GM18508 (cell line): Measurements from ENCODE around the gene TMEM273.

ENCODE experiments used
- ATAC-seq: cut with Tn5 transposase; IDR thresholded peaks from one replicate; pipeline ENCODE4 v1.9.1; 2021; ENCODE audit warnings: moderate number of reproducible peaks; ENCODE audit not compliant: insufficient read depth, unreplicated experiment

TMEM273 gene

DNA sequence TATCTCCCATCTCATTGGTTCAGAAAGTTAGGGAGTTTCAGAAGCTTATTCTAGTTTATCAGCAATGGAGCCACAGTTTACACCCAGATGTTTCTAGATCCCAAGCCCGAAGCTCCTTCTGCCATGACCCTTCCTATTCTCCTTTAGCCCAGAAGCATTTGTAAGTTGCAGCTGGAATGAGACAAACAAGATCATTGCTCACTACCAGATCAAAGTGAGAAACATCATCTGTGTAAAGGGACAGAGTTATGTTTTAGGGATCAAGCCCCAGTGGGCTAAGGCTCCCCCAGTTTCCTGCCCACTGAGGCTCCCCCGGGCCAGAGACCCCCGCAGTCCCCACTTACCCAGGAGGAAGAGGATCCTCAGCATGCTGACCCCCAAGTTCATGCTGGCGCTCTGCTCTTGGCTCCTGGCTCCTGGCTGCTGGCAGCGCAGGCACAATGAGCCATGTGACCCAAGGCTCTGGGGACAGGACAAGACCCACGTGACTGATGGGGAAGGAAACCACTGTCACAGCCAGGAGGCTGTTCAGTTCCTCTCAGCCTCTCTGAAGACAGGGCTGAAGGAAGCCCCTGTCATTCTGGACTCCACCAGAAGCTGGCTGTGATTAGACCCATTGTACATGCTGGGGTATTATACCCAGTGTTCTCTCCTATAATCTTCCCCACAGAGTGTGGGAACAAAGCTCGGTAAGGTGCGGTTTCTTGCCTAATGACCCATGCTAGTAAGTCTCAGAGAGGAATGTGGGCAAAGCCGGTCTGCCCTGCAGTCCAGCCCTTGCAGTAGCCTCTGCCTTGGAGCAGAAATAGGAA lies at the start of gene TMEM273:
TSS of gene TMEM273 (minus strand) at position 442 of the 812 bp plus-strand sequence. CDS start at position 387, 55 bp downstream.
- peak; percentile 55 for ATAC-seq

DNA sequence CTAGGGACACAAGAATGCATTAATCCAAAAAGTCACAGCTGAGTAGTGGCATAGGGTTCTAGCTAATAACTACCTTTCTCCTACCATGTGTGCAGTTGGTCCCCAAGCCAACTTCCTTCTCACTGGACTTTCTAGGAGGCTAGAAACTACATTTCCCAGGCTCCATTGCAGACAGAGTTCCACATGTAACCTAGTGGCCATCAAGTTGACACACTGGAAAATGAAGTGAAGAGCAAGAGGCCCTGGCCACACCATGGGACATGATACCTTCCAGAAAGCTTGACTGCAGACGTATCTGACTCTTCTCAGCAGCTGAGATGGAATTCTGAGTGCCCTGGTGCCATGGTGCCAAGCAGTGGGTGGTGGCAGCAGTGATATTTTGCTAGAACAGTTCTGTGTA lies 49.8 kb upstream of the TMEM273 start:
- ATAC-seq = no peak

DNA sequence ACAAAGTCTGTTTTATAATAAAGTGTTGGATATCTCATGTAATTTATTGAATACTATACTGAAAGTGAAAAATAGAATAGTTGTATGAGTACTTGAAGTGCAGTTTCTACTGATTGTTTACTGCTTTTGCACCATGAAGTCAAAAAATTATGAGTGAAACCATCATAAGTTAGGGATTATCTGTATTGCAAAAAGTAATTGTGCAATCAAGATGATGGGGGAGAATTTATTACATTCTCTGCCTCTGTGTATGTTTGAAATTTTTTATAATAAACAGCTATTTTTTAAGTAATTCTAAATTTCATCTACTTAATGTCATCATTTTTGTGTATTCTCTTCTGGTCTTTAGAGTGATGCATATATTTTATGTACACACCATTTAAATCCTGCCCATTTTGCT lies 47.2 kb upstream of the TMEM273 start:
- no peak for ATAC-seq

- ATAC-seq = no peak
Measured at GRCh38 chr10:49231086-49231820, 43.1 kb upstream of the TMEM273 start.

DNA sequence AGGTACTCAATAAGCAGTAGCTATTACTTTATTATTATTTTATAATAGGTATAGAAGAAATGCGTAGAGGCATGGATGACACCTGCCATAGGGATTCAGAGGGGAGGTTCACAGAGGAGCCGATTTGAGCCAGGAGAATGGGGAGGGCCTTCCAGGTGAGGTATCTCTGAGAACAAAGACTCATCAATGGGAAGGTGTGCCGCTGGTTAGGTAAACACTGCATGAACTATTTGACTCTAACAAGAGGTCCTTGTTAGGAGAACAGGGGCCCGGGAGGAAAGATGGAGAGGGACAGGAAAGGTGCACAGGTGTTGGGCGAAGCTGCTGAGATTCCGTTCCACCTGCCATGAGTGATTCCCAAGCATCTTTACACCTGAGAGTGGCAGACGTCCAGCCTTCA lies 41.8 kb upstream of the TMEM273 start:
- ATAC-seq = no peak

DNA sequence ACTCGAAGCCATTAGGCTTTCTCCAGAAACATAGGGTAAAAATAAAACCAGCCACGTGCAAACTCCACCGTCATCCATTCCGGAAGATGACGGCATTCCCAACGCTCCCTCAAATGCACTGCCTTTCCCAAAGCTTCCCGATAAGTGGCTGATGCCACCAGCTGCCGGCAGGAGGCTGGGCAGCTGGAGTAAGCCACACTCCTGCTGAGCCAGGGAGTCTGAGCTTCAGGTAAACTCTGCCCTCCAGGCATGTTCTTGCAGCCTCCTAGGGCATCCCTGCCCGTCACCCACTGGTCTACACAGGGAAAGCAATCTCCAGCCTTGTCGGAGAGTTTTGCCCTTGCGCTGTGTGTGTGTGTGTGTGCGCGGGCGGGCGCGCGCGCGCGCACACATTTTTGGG lies 40.5 kb upstream of the TMEM273 start:
- no peak for ATAC-seq

DNA sequence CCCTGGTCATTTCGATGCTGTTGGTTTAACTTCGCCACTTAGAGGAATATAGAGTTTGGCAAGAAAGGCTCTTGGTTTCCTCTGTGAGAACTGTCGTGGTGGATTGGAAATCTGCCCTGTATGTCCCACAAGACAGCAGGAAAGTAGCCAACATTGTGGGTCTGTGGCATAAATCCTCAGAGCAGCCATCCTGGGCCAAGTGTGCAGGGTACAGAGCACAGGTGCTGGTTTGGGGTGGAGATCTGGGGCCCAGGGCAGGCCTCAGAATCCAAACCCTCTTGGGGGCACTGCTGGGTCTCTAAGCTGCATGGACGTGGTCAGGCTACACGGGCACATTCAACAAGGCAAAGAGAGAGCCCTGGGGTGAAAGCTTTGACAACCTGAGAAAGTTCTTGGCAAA lies 39.2 kb upstream of the TMEM273 start:
- no peak for ATAC-seq

DNA sequence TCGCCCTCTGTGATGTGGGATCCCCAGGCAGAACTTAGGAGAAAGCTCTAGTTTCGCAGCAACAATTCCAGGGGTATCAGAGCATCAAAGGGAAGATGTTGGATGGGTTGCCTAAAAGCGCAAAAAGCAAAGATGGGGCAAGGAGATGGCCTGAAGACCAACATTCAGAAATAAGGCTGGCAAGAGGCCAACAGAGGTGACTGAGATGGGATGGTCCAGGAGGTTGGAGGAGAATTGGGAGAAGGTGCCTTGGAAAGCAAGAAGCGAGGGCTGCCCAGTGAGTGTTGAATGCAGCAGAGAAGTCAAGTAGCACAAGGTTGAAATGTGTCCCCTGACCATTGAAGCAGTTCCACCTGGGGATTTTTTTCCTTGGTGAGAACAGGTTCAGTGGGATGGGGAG lies 38.4 kb upstream of the TMEM273 start:
- no peak for ATAC-seq

DNA sequence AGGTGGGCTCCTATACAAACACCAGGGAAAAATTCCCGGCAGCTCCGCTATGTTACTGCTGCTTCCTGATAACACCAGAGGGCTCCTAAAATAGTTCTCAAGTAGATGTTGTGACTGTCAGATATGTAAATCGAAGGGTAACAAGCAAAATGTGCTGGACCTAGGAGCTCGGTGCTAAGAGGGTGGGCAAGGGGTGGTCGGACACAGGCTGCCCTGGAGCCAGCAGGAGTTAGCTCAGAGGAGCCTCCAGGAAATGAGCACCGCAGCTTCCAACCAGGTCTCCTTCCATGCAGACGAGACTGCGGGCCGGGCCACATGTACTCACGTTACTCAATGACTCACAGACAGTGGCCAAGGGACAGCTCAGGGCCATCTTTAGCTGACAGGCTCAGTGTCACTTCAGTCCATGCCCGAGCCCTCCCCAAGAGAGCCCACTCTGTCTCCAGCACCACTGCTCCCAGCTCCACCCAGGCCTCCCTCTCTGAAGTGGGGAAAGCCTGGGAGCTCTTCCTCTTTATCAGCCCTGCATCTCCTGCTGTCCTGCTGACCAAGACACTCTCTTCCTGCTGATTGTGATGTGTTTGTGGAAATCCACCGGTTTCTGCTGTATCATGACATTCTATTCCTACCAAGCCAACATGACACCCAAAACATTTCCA lies 37.2 kb upstream of the TMEM273 start:
- ATAC-seq = no peak

GRCh38 chr10:49223205-49223604 lies 35.0 kb upstream of the TMEM273 start:
- no peak for ATAC-seq

- ATAC-seq = no peak
Measured at GRCh38 chr10:49222170-49222569, 34.0 kb upstream of the TMEM273 start.

DNA sequence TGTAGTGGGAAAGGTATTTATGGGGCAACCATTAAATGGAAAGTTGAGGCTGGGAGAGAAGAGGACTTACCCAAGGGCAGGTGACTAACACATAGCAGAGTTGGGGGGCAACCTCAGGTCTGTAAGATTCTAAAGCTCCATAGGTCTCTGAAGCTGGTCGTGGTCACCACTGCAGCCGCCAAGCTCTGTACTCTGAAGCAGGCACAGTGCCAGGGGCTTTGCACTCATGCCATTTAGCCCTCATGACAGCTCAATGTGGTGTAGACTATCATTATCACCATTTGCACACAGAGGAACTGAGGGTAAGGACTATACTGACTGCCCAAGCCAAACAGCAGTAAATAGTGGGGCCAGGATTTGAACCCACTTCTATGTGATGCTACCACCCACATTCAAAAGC lies 32.5 kb upstream of the TMEM273 start:
- no peak for ATAC-seq

DNA sequence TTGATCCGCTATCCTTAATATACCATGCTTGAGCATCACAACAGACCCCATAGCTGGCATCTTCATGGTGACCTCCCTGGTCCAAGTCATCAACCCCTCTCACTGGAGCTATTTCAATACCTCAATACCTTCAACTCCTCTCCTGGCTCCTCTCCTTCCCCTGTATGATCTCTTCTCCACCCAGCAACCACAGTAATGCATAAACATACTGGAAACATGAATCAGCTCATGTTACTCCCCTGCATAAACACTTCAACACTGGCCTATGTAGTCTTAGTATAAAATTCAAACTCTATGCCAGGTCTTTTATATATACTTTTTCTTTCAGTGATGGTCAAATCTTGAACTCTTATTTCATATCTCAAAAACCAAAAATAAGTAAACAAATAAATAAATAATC lies 31.8 kb upstream of the TMEM273 start:
- ATAC-seq = no peak

GRCh38 chr10:49219248-49219647 lies 31.1 kb upstream of the TMEM273 start:
- ATAC-seq = no peak

- ATAC-seq = no peak
Measured at GRCh38 chr10:49218480-49218879, 30.3 kb upstream of the TMEM273 start.

DNA sequence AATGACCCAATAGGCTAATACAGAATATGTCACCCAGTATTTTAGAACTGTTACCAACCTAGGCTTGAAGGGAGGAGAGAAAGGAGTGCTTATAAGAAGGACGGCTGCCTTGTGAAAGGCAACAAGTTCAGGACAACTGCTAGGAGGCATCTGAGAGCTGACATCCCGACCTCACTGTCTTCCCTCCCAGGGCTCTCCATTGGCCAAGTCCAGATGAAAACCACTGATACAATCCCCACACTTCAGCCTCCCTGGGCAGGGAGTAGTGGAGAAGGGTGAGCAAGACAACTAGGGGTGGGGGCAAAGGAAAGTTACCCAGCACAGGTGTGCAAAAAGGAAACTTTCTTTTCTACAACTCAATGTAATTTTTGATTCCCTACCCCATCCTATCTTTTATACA lies 29.5 kb upstream of the TMEM273 start:
- ATAC-seq = no peak

DNA sequence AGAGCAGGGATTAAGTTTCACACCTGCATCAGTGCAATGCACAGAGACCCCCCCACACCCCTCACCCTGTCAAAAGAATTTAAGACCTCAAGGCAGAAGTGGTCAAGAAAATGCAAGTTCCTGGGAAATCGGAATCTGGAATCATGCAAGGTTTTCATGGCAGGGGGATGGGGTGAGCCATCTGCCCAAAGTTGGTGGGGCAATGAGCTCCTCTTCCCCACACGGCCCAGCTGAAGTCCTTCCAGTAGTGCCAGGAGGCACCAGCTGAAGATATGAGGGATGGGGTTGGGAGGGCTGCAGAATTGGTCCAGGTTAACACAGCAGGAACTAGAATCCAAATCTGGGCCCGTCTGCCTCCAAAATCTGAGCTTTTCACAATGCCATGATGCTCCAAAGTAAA lies 25.0 kb upstream of the TMEM273 start:
- no peak for ATAC-seq

DNA sequence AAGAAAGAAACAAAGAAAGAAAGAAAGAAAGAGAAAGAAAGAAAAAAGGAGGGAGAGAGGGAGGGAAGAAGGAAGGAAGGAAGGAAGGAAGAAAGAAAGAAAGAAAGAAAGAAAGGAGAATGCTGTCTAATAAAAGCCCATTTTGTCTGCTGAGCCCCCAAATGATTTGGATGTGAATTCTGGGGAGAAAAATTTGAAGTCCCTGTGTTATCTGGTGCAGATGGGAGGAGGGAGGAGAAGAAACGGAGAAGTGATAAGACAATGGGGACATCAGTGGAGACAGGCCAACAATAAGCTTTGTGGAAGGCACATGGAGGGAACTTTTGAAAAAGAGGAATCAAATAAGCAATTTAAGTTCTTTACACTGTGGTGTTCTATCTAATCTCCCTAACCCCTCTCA lies 24.6 kb upstream of the TMEM273 start:
- no peak for ATAC-seq

DNA sequence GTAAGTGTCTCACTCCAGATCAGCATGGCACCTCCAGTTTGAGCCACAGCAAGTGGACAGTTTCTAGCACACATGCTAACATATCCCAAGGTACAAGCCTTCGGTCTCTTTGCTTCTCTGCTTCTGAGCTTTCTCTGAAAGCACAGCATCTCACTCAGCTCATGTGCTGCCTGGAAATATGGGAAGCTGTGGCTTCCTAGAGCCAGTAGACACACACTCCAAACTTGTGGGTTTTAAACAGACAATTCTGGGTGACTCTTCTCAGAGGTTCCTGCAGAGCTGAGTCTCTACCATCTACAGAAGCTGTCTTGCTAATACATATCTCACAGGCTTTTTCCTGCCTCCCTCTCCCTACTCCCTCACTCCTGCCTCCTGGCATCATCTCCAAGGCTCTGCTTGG lies 23.9 kb upstream of the TMEM273 start:
- no peak for ATAC-seq

DNA sequence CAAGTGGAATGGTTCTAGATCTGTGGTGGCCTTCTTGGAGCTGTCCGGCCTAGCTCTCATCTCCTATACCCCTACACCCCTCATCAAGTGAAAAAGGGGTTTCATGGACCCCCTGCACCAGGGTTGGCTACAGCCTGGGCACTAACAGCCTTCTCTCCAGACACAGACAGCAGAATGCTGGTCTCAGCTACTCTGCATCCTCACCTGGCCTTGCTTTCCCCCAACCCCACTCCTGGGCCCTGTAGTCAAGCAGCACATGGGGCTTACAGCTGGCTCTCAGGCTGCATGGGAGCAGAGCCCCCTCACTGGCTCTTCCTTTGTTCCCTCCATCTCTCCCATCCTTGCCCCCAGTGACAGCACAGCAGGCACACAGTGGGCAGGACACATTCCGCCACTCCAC lies 20.8 kb upstream of the TMEM273 start:
- no peak for ATAC-seq

DNA sequence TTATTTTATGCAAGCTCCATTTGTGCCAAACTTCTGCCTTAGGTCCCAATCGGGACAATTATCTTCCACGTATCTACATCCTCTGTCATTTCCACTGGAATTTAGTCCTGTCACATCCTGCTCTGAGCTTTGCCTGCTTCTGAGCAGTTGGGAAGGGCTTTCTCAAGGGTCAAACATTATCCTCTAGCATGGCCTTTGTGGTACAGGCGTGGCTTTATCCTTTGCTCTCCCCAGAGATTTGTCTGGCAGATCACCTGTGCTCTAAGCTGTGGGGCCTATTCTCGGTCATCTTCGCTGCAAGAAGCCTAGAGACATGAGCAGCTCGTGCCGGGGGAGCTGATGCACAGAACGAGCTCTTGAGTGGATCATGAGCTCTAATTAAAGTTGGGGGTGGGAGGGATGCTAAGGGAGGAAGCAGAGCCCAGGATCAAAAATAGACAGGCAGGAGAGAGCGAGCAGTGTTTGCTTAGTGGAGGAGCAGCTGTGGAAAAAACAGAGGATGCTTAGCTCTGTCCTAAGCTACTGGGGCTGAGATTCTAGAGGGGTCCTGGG lies 19.8 kb upstream of the TMEM273 start:
- ATAC-seq = no peak
